GM10266 (cell line): Measurements from ENCODE around the gene COL1A2.

Experiments
- DNase-seq: peaks from one replicate; pipeline ENCODE4 v3.0.0; 2012; ENCODE audit errors: extremely low spot score
- CTCF ChIP-seq: IDR thresholded peaks from 2 replicates; pipeline ENCODE4 v1.5.1; 2012; ENCODE audit warnings: mild to moderate bottlenecking, low read depth; ENCODE audit not compliant: control insufficient read depth, insufficient read depth; ENCODE audit errors: missing control alignments

COL1A2 gene

GRCh38 chr7:94380264-94380663 lies 14.4 kb upstream of the COL1A2 start:
- no peak for DNase-seq
- TF ChIP-seq CTCF: no peak

GRCh38 chr7:94382132-94382531 lies 12.6 kb upstream of the COL1A2 start:
- DNase-seq: no peak
- TF ChIP-seq CTCF: no peak

- no peak for TF ChIP-seq CTCF
- DNase-seq: no peak
These were observed 11.9 kb upstream of the COL1A2 start for GRCh38 chr7:94382746-94383145.

GRCh38 chr7:94384315-94384714 lies 10.4 kb upstream of the COL1A2 start:
- no peak for DNase-seq
- no peak for TF ChIP-seq CTCF

GRCh38 chr7:94386416-94386815 lies 8.3 kb upstream of the COL1A2 start:
- TF ChIP-seq CTCF: no peak
- no peak for DNase-seq

GRCh38 chr7:94388540-94388939 lies 6.2 kb upstream of the COL1A2 start:
- no peak for DNase-seq
- no peak for TF ChIP-seq CTCF

- DNase-seq: no peak
- no peak for TF ChIP-seq CTCF
These were observed 5.3 kb upstream of the COL1A2 start for GRCh38 chr7:94389381-94389780.
